ENCODE measurements around the gene PPP2R5E. TPM values are rescaled to one million over a fixed set of nuclear protein-coding genes. Genes with fewer than 3 reads are reported as not detected.

PPP2R5E gene
- total RNA-seq, 4 donors from 2014 or later = 16.8 to 23.7 (median 20.4) TPM

- Histone ChIP-seq H3K4me1 (no peaks in the 10 kb centered on the region), H3K27me3 (no peaks in the 10 kb centered on the region), H3K9me3 (no peaks in the 10 kb centered on the region), H3K36me3 (peaks cover 13% of the 10 kb centered on the region), H3K4me3 (no peak overlapping the region), H3K27ac (no peak overlapping the region)
- TF ChIP-seq EP300 (IDR thresholded peaks at IDR 0.05) (no peak), POLR2AphosphoS5 (IDR thresholded peaks at IDR 0.05) (no peak), CTCF (IDR thresholded peaks at IDR 0.05) (no peak), POLR2A (IDR thresholded peaks at IDR 0.05) (no peak)
- DNase-seq (ENCODE audit: low spot score in 2 of 2) = no peak
- 78% methylated on average over 3 of the region's 3 CpGs for WGBS
Observed at GRCh38 chr14:63418020-63418419, 125.2 kb downstream of the PPP2R5E start.

- 90% methylated on average over 1 of the region's 1 CpG for WGBS
Observed at GRCh38 chr14:63413009-63413408, 130.2 kb downstream of the PPP2R5E start.

GRCh38 chr14:63406333-63406732 lies 136.8 kb downstream of the PPP2R5E start:
- WGBS = 87% methylated on average over 9 of the region's 9 CpGs
- peaks cover 8% of the 10 kb centered on the region for H3K36me3 ChIP-seq

More at GRCh38 chr14:63413009-63413408, 130.2 kb downstream of the PPP2R5E start:
- no peaks in the 10 kb centered on the region for H3K4me1 ChIP-seq
- peaks cover 4% of the 10 kb centered on the region for H3K36me3 ChIP-seq
- TF ChIP-seq EP300 (IDR thresholded peaks at IDR 0.05) (no peak), POLR2AphosphoS5 (IDR thresholded peaks at IDR 0.05) (no peak), POLR2A (IDR thresholded peaks at IDR 0.05) (no peak), CTCF (IDR thresholded peaks at IDR 0.05) (no peak)
- no peak for DNase-seq (ENCODE audit: low spot score in 2 of 2)
- H3K27ac ChIP-seq = no peak overlapping the region
- no peak overlapping the region for H3K4me3 ChIP-seq
- H3K9me3 ChIP-seq = no peaks in the 10 kb centered on the region
- H3K27me3 ChIP-seq = no peaks in the 10 kb centered on the region

GRCh38 chr14:63405715-63406114 lies 137.5 kb downstream of the PPP2R5E start:
- H3K4me3 ChIP-seq = no peak overlapping the region
- no peak for DNase-seq (ENCODE audit: low spot score in 2 of 2)
- no peaks in the 10 kb centered on the region for H3K9me3 ChIP-seq
- TF ChIP-seq CTCF (IDR thresholded peaks at IDR 0.05) (no peak), EP300 (IDR thresholded peaks at IDR 0.05) (no peak), POLR2A (IDR thresholded peaks at IDR 0.05) (no peak), POLR2AphosphoS5 (IDR thresholded peaks at IDR 0.05) (no peak)
- peaks cover 8% of the 10 kb centered on the region for H3K36me3 ChIP-seq
- no peaks in the 10 kb centered on the region for H3K27me3 ChIP-seq
- no peaks in the 10 kb centered on the region for H3K4me1 ChIP-seq
- no peak overlapping the region for H3K27ac ChIP-seq

More at GRCh38 chr14:63406333-63406732, 136.8 kb downstream of the PPP2R5E start:
- DNase-seq (ENCODE audit: low spot score in 2 of 2) = no peak
- no peaks in the 10 kb centered on the region for H3K27me3 ChIP-seq
- no peak overlapping the region for H3K4me3 ChIP-seq
- no peak for TF ChIP-seq POLR2A (IDR thresholded peaks at IDR 0.05)
- no peak for TF ChIP-seq EP300 (IDR thresholded peaks at IDR 0.05)
- TF ChIP-seq CTCF (IDR thresholded peaks at IDR 0.05) = no peak
- no peak for TF ChIP-seq POLR2AphosphoS5 (IDR thresholded peaks at IDR 0.05)
- H3K9me3 ChIP-seq = no peaks in the 10 kb centered on the region
- no peaks in the 10 kb centered on the region for H3K4me1 ChIP-seq
- no peak overlapping the region for H3K27ac ChIP-seq

- WGBS = 90% methylated on average over 2 of the region's 2 CpGs
Observed at GRCh38 chr14:63404906-63405305, 138.3 kb downstream of the PPP2R5E start.

More at GRCh38 chr14:63404906-63405305, 138.3 kb downstream of the PPP2R5E start:
- TF ChIP-seq POLR2A (IDR thresholded peaks at IDR 0.05) = no peak
- TF ChIP-seq POLR2AphosphoS5 (IDR thresholded peaks at IDR 0.05) = no peak
- TF ChIP-seq EP300 (IDR thresholded peaks at IDR 0.05) = no peak
- TF ChIP-seq CTCF (IDR thresholded peaks at IDR 0.05) = no peak
- H3K27ac ChIP-seq = no peak overlapping the region
- no peak for DNase-seq (ENCODE audit: low spot score in 2 of 2)
- no peaks in the 10 kb centered on the region for H3K9me3 ChIP-seq
- H3K4me3 ChIP-seq = no peak overlapping the region
- H3K36me3 ChIP-seq = peaks cover 8% of the 10 kb centered on the region
- no peaks in the 10 kb centered on the region for H3K27me3 ChIP-seq
- no peaks in the 10 kb centered on the region for H3K4me1 ChIP-seq

Data from suprapubic skin (tissue), 4 donors.